H1 (cell line): Measurements from ENCODE around the gene ZBTB40.

ENCODE experiments used
- CTBP2 ChIP-seq: IDR thresholded peaks from 2 replicates; pipeline ENCODE4 v1.7.0; 2011; ENCODE audit warnings: borderline replicate concordance, mild to moderate bottlenecking, moderate library complexity, mixed read lengths, low read length; ENCODE audit not compliant: insufficient read depth, insufficient read length
- CTCF ChIP-seq, 3 experiments: IDR thresholded peaks; 1 replicate in 2 of 3; 2 replicates in 1 of 3; pipeline versions ENCODE4 v1.5.1 to v1.6.1; 2011; ENCODE audit warnings: low read length in 3 of 3, mild to moderate bottlenecking in 3 of 3, inconsistent platforms in 2 of 3, low read depth in 1 of 3, moderate library complexity in 1 of 3; ENCODE audit not compliant: insufficient read depth in 1 of 3; ENCODE audit errors: control extremely low read depth in 1 of 3
- EZH2 ChIP-seq: fragments of 200-600 bp; sonication (generic); IDR thresholded peaks from 2 replicates; pipeline ENCODE4 v1.7.1; 2012; ENCODE audit warnings: low read depth, mild to moderate bottlenecking, moderate library complexity, low read length, inconsistent platforms; ENCODE audit not compliant: severe bottlenecking
- GABPA ChIP-seq: IDR thresholded peaks from 2 replicates; pipeline ENCODE4 v1.6.1; 2011; ENCODE audit warnings: mild to moderate bottlenecking, low read length, moderate library complexity, borderline replicate concordance; ENCODE audit not compliant: insufficient read depth
- POLR2A ChIP-seq, 2 experiments: IDR thresholded peaks; 1 replicate in 1 of 2; 2 replicates in 1 of 2; pipeline ENCODE4 v1.6.1; 2011; ENCODE audit warnings: low read depth in 2 of 2, low read length in 2 of 2, mild to moderate bottlenecking in 2 of 2; ENCODE audit errors: control extremely low read depth in 1 of 2
- POLR2AphosphoS5 ChIP-seq: IDR thresholded peaks from 2 replicates; pipeline ENCODE4 v1.6.1; 2011; ENCODE audit warnings: low read depth, low read length
- SAP30 ChIP-seq: fragments of 300-600 bp; sonication (generic); IDR thresholded peaks from 2 replicates; pipeline ENCODE4 v1.7.1; 2012; ENCODE audit warnings: low read length, moderate library complexity, mild to moderate bottlenecking, inconsistent platforms; ENCODE audit not compliant: insufficient read depth, insufficient replicate concordance
- YY1 ChIP-seq: IDR thresholded peaks from 2 replicates; pipeline ENCODE4 v1.6.1; 2011; ENCODE audit warnings: low read depth, mild to moderate bottlenecking, low read length
- ZNF274 ChIP-seq: IDR thresholded peaks from 2 replicates; pipeline ENCODE4 v1.7.0; 2012; ENCODE audit warnings: low read length, borderline replicate concordance; ENCODE audit errors: extremely low read depth

DNA sequence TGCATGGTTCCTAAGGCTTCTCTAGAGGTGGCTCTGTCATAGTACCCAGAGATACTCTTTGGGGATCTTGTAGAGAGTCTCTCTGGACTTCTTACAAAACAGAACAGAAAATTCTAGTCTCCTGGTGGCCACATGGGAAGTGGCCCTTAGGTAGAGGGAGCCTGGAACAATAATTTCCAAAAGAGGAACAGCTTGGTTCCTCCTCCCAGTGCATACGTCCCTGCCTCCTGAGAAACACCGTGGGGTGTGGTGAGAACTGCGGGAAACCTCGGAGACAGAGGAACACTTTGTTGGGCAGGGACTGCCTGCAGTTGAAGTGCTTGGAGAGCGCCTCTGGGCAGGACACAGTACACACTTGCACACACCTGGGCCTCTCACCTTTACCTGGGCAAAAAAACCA, 72.8 kb downstream of the ZBTB40 start:
- no peak for TF ChIP-seq SAP30
- no peak for TF ChIP-seq CTCF (IDR thresholded peaks at IDR 0.05; ENCODE audit: control extremely low read depth in 1 of 3, insufficient read depth in 1 of 3, low read depth in 1 of 3, low read length in 3 of 3)
- no peak for TF ChIP-seq EZH2
- no peak for TF ChIP-seq POLR2A (IDR thresholded peaks at IDR 0.05; ENCODE audit: control extremely low read depth in 1 of 2, low read depth in 2 of 2, low read length in 2 of 2)
- no peak for TF ChIP-seq GABPA
- TF ChIP-seq CTBP2, result no peak
- TF ChIP-seq YY1, result no peak
- no peak for TF ChIP-seq POLR2AphosphoS5
- TF ChIP-seq ZNF274, result no peak
